Skeletal muscle satellite cell (primary cell): ENCODE measurements around the gene JMJD1C.
A peak's percentile ranks its signal among the peaks of the same experiment; 100 is the strongest.
"Not testable (repeated sequence)": the region's sequence is repeated elsewhere in the genome, so short reads cannot be mapped to it uniquely, and the experiment has no call there.

Experiments
- H3K27me3 ChIP-seq: 2 replicates; pipeline ENCODE4 v1.7.0; 2013; ENCODE audit warnings: low read length; ENCODE audit not compliant: control insufficient read depth, insufficient read depth
- H3K36me3 ChIP-seq: 2 replicates; pipeline ENCODE4 v1.7.0; 2013; ENCODE audit warnings: mild to moderate bottlenecking, control low read depth, low read length; ENCODE audit not compliant: insufficient read depth
- H3K4me1 ChIP-seq: 2 replicates; pipeline ENCODE4 v1.7.0; 2013; ENCODE audit warnings: low read length; ENCODE audit not compliant: control insufficient read depth, insufficient read depth
- H3K4me2 ChIP-seq: 2 replicates; pipeline ENCODE4 v1.7.0; 2013; ENCODE audit warnings: mild to moderate bottlenecking, low read length
- H3K4me3 ChIP-seq: 2 replicates; pipeline ENCODE4 v1.7.0; 2013; ENCODE audit warnings: low read length
- H3K9ac ChIP-seq: 2 replicates; pipeline ENCODE4 v1.7.0; 2013; ENCODE audit warnings: mild to moderate bottlenecking, low read depth, low read length, moderate library complexity
- H3K9me3 ChIP-seq: replicated peaks from 2 replicates; pipeline ENCODE4 v1.7.0; 2013; ENCODE audit warnings: mild to moderate bottlenecking, control low read depth, low read length

JMJD1C gene

GRCh38 chr10:63384675-63385074 lies 81.1 kb downstream of the JMJD1C start:
- Histone ChIP-seq H3K36me3 (no peaks in the 10 kb centered on the region), H3K27me3 (no peaks in the 10 kb centered on the region), H3K4me2 (no peak overlapping the region), H3K4me3 (no peak overlapping the region), H3K9me3 (no peaks in the 10 kb centered on the region), H3K9ac (no peak overlapping the region), H3K4me1 (no peaks in the 10 kb centered on the region)

GRCh38 chr10:63384001-63384400 lies 81.8 kb downstream of the JMJD1C start:
- H3K9ac ChIP-seq, result no peak overlapping the region
- H3K4me1 ChIP-seq, result no peaks in the 10 kb centered on the region
- no peaks in the 10 kb centered on the region for H3K9me3 ChIP-seq
- no peaks in the 10 kb centered on the region for H3K27me3 ChIP-seq
- H3K36me3 ChIP-seq, result no peaks in the 10 kb centered on the region
- H3K4me3 ChIP-seq, result no peak overlapping the region
- H3K4me2 ChIP-seq, result no peak overlapping the region

- no peak overlapping the region for H3K9ac ChIP-seq
- H3K4me2 ChIP-seq, result no peak overlapping the region
- no peaks in the 10 kb centered on the region for H3K9me3 ChIP-seq
- no peaks in the 10 kb centered on the region for H3K27me3 ChIP-seq
- no peaks in the 10 kb centered on the region for H3K36me3 ChIP-seq
- H3K4me3 ChIP-seq, result no peak overlapping the region
- H3K4me1 ChIP-seq, result no peaks in the 10 kb centered on the region
Observed at GRCh38 chr10:63383141-63383540, 82.6 kb downstream of the JMJD1C start.

GRCh38 chr10:63382066-63382465 lies 83.7 kb downstream of the JMJD1C start:
- Histone ChIP-seq H3K4me1 (peaks cover 5% of the 10 kb centered on the region), H3K36me3 (no peaks in the 10 kb centered on the region), H3K9me3 (no peaks in the 10 kb centered on the region), H3K4me2 (no peak overlapping the region), H3K4me3 (no peak overlapping the region), H3K9ac (no peak overlapping the region), H3K27me3 (no peaks in the 10 kb centered on the region)

- not testable (repeated sequence) for H3K36me3 ChIP-seq, H3K9ac ChIP-seq, H3K27me3 ChIP-seq, H3K9me3 ChIP-seq
- Histone ChIP-seq H3K4me2 (peak overlapping the region; percentile 55), H3K4me1 (peaks cover 25% of the 10 kb centered on the region), H3K4me3 (peak overlapping the region; percentile 24)
Observed at GRCh38 chr10:63377305-63377661, 88.5 kb downstream of the JMJD1C start.

- Histone ChIP-seq H3K4me3 (peak overlapping the region; percentile 24), H3K4me2 (peak overlapping the region; percentile 61), H3K9me3 (no peaks in the 10 kb centered on the region), H3K27me3 (no peaks in the 10 kb centered on the region), H3K4me1 (peaks cover 25% of the 10 kb centered on the region), H3K36me3 (no peaks in the 10 kb centered on the region), H3K9ac (peak overlapping the region; percentile 39)
Observed at GRCh38 chr10:63376560-63377304, 89.0 kb downstream of the JMJD1C start.

- H3K4me1 ChIP-seq, result peaks cover 25% of the 10 kb centered on the region
- peak overlapping the region; percentile 39 for H3K9ac ChIP-seq
- no peaks in the 10 kb centered on the region for H3K36me3 ChIP-seq
- no peaks in the 10 kb centered on the region for H3K27me3 ChIP-seq
- H3K4me2 ChIP-seq, result peak overlapping the region; percentile 61
- H3K9me3 ChIP-seq, result no peaks in the 10 kb centered on the region
- no peak overlapping the region for H3K4me3 ChIP-seq
Observed at GRCh38 chr10:63375859-63376258, 89.9 kb downstream of the JMJD1C start.

- Histone ChIP-seq H3K4me1 (peaks cover 25% of the 10 kb centered on the region), H3K27me3 (no peaks in the 10 kb centered on the region), H3K9me3 (no peaks in the 10 kb centered on the region), H3K4me3 (no peak overlapping the region), H3K4me2 (peak overlapping the region; percentile 38), H3K36me3 (no peaks in the 10 kb centered on the region), H3K9ac (peak overlapping the region; percentile 28)
Observed at GRCh38 chr10:63375458-63375857, 90.3 kb downstream of the JMJD1C start.

GRCh38 chr10:63374991-63375390 lies 90.8 kb downstream of the JMJD1C start:
- no peak overlapping the region for H3K9ac ChIP-seq
- H3K4me1 ChIP-seq, result peaks cover 25% of the 10 kb centered on the region
- H3K4me3 ChIP-seq, result no peak overlapping the region
- H3K27me3 ChIP-seq, result no peaks in the 10 kb centered on the region
- H3K36me3 ChIP-seq, result no peaks in the 10 kb centered on the region
- no peaks in the 10 kb centered on the region for H3K9me3 ChIP-seq
- H3K4me2 ChIP-seq, result no peak overlapping the region

GRCh38 chr10:63373176-63373575 lies 92.6 kb downstream of the JMJD1C start:
- H3K4me3 ChIP-seq, result no peak overlapping the region
- peaks cover 25% of the 10 kb centered on the region for H3K4me1 ChIP-seq

GRCh38 chr10:63369711-63370110 lies 96.1 kb downstream of the JMJD1C start:
- H3K9ac ChIP-seq, result no peak overlapping the region
- H3K4me1 ChIP-seq, result peaks cover 9% of the 10 kb centered on the region
- H3K36me3 ChIP-seq, result no peaks in the 10 kb centered on the region
- H3K9me3 ChIP-seq, result no peaks in the 10 kb centered on the region
- H3K27me3 ChIP-seq, result no peaks in the 10 kb centered on the region
- H3K4me2 ChIP-seq, result no peak overlapping the region
- H3K4me3 ChIP-seq, result no peak overlapping the region

More at GRCh38 chr10:63373176-63373575, 92.6 kb downstream of the JMJD1C start:
- Histone ChIP-seq H3K4me2 (no peak overlapping the region), H3K36me3 (no peaks in the 10 kb centered on the region), H3K9me3 (no peaks in the 10 kb centered on the region), H3K27me3 (no peaks in the 10 kb centered on the region), H3K9ac (no peak overlapping the region)

- Histone ChIP-seq H3K9me3 (no peaks in the 10 kb centered on the region), H3K9ac (no peak overlapping the region), H3K27me3 (no peaks in the 10 kb centered on the region), H3K4me1 (peaks cover 9% of the 10 kb centered on the region), H3K4me3 (no peak overlapping the region), H3K36me3 (no peaks in the 10 kb centered on the region), H3K4me2 (no peak overlapping the region)
Observed at GRCh38 chr10:63368365-63368764, 97.4 kb downstream of the JMJD1C start.
